ENCODE results near the gene PPIE. TPM values are rescaled to one million over a fixed set of nuclear protein-coding genes. Genes with fewer than 3 reads are reported as not detected.

PPIE gene
- total RNA-seq, 1 experiment from 2014 or later, result 65.8 TPM

- peak; percentile 61 for DNase-seq (ENCODE audit: low read depth)
Observed at GRCh38 chr1:39720094-39720999, 18.3 kb upstream of the PPIE start.

- DNase-seq (ENCODE audit: low read depth), result no peak
Observed at GRCh38 chr1:39721664-39722063, 17.0 kb upstream of the PPIE start.

- no peak for DNase-seq (ENCODE audit: low read depth)
Observed at GRCh38 chr1:39722495-39722894, 16.2 kb upstream of the PPIE start.

- DNase-seq (ENCODE audit: low read depth), result no peak
Observed at GRCh38 chr1:39726600-39726999, 12.1 kb upstream of the PPIE start.

- DNase-seq (ENCODE audit: low read depth), result no peak
Observed at GRCh38 chr1:39727221-39727931, 11.3 kb upstream of the PPIE start.

- DNase-seq (ENCODE audit: low read depth), result no peak
Observed at GRCh38 chr1:39727932-39728317, 10.8 kb upstream of the PPIE start.

- no peak for DNase-seq (ENCODE audit: low read depth)
Observed at GRCh38 chr1:39729030-39729429, 9.7 kb upstream of the PPIE start.

GRCh38 chr1:39729842-39730241 is 8.8 kb upstream of the PPIE start:
- DNase-seq (ENCODE audit: low read depth), result no peak

GRCh38 chr1:39732730-39733129 is 6.0 kb upstream of the PPIE start:
- DNase-seq (ENCODE audit: low read depth), result no peak

GRCh38 chr1:39733161-39733560 is 5.5 kb upstream of the PPIE start:
- no peak for DNase-seq (ENCODE audit: low read depth)

- peak; percentile 35 for DNase-seq (ENCODE audit: low read depth)
Observed at GRCh38 chr1:39735731-39736130, 3.0 kb upstream of the PPIE start.

GRCh38 chr1:39737546-39738169 is 1.0 kb upstream of the PPIE start:
- DNase-seq (ENCODE audit: low read depth), result peak; percentile 91

GRCh38 chr1:39745016-39745670 is 6.5 kb downstream of the PPIE start:
- no peak for DNase-seq (ENCODE audit: low read depth)

- DNase-seq (ENCODE audit: low read depth), result no peak
Observed at GRCh38 chr1:39751595-39751994, 12.9 kb downstream of the PPIE start.

- DNase-seq (ENCODE audit: low read depth), result no peak
Observed at GRCh38 chr1:39752703-39753102, 14.0 kb downstream of the PPIE start.

GRCh38 chr1:39753132-39754025 is 14.7 kb downstream of the PPIE start:
- DNase-seq (ENCODE audit: low read depth), result no peak

GRCh38 chr1:39754026-39754570 is 15.4 kb downstream of the PPIE start:
- DNase-seq (ENCODE audit: low read depth), result no peak

- DNase-seq (ENCODE audit: low read depth), result no peak
Observed at GRCh38 chr1:39754906-39755504, 16.3 kb downstream of the PPIE start.

- DNase-seq (ENCODE audit: low read depth), result no peak
Observed at GRCh38 chr1:39755965-39756659, 17.4 kb downstream of the PPIE start.

GRCh38 chr1:39757501-39757900 is 18.8 kb downstream of the PPIE start:
- no peak for DNase-seq (ENCODE audit: low read depth)

Measured in RPMI7951 (cell line).